HepG2 (cell line): ENCODE data around the gene CALY. TPM values are rescaled to one million over a fixed set of nuclear protein-coding genes. Genes with fewer than 3 reads are reported as not detected.

Experiments
- CENPX ChIP-seq: sonication (generic); formaldehyde crosslinking; IDR thresholded peaks from 2 replicates; pipeline ENCODE4 v1.9.0; 2021; ENCODE audit warnings: mild to moderate bottlenecking, missing genetic modification reagents, moderate library complexity
- CREB3 ChIP-seq: sonication (generic); formaldehyde crosslinking; IDR thresholded peaks from 2 replicates; pipeline ENCODE4 v1.5.0; 2020; ENCODE audit warnings: missing genetic modification reagents
- ERF ChIP-seq: IDR thresholded peaks from 2 replicates; pipeline ENCODE4 v1.6.1; 2018; ENCODE audit warnings: missing biosample characterization, missing genetic modification reagents
- ESRRA ChIP-seq: sonication (generic); formaldehyde crosslinking; IDR thresholded peaks from 2 replicates; pipeline ENCODE4 v1.5.1; 2020; ENCODE audit warnings: mild to moderate bottlenecking, low read depth, missing genetic modification reagents
- ETV6 ChIP-seq: sonication (generic); formaldehyde crosslinking; conservative IDR thresholded peaks from 2 replicates; pipeline ENCODE4 v1.4.0; 2020; ENCODE audit warnings: missing genetic modification reagents
- HES4 ChIP-seq: sonication (generic); formaldehyde crosslinking; IDR thresholded peaks from 2 replicates; pipeline ENCODE4 v1.9.0; 2021; ENCODE audit warnings: mild to moderate bottlenecking, missing genetic modification reagents, borderline replicate concordance
- JUNB ChIP-seq: sonication (generic); formaldehyde crosslinking; IDR thresholded peaks from 2 replicates; pipeline ENCODE4 v1.8.0; 2022; ENCODE audit warnings: missing genetic modification reagents, mild to moderate bottlenecking, borderline replicate concordance
- MED1 ChIP-seq: sonication (generic); formaldehyde crosslinking; IDR thresholded peaks from 2 replicates; pipeline ENCODE4 v1.4.0; 2020; ENCODE audit warnings: missing genetic modification reagents
- MNT ChIP-seq: fragments of 450-650 bp; IDR thresholded peaks from 2 replicates; pipeline ENCODE4 v1.6.1; 2016
- MYPOP ChIP-seq: sonication (generic); formaldehyde crosslinking; IDR thresholded peaks from 2 replicates; pipeline ENCODE4 v1.8.1; 2023; ENCODE audit warnings: mild to moderate bottlenecking, moderate library complexity, missing genetic modification reagents
- NRL ChIP-seq: sonication (generic); formaldehyde crosslinking; IDR thresholded peaks from 2 replicates; pipeline ENCODE4 v1.5.0; 2020; ENCODE audit warnings: missing genetic modification reagents, mild to moderate bottlenecking, moderate library complexity, borderline replicate concordance
- RNF2 ChIP-seq: fragments of 450-650 bp; conservative IDR thresholded peaks from 2 replicates; pipeline ENCODE4 v1.6.1; 2016; ENCODE audit warnings: low read depth
- SUZ12 ChIP-seq: fragments of 150-350 bp; IDR thresholded peaks from 2 replicates; pipeline ENCODE4 v1.6.1; 2014; ENCODE audit warnings: low read depth, low read length
- THAP8 ChIP-seq: sonication (generic); formaldehyde crosslinking; IDR thresholded peaks from 2 replicates; pipeline ENCODE4 v1.5.1; 2020; ENCODE audit warnings: missing genetic modification reagents, mild to moderate bottlenecking, borderline replicate concordance
- ZNF343 ChIP-seq: sonication (generic); formaldehyde crosslinking; IDR thresholded peaks from 2 replicates; pipeline ENCODE4 v1.4.0; 2020; ENCODE audit warnings: mild to moderate bottlenecking, missing genetic modification reagents
- ZNF414 ChIP-seq: sonication (generic); formaldehyde crosslinking; IDR thresholded peaks from 2 replicates; pipeline ENCODE4 v1.5.0; 2020; ENCODE audit warnings: missing genetic modification reagents
- ZNF576 ChIP-seq: sonication (generic); formaldehyde crosslinking; IDR thresholded peaks from 2 replicates; pipeline ENCODE4 v1.4.0; 2020; ENCODE audit warnings: mild to moderate bottlenecking, missing genetic modification reagents
- ZNF780A ChIP-seq: sonication (generic); formaldehyde crosslinking; IDR thresholded peaks from 2 replicates; pipeline ENCODE4 v1.8.0; 2022; ENCODE audit warnings: mild to moderate bottlenecking, missing genetic modification reagents, moderate library complexity
- ZNF891 ChIP-seq: sonication (generic); formaldehyde crosslinking; IDR thresholded peaks from 2 replicates; pipeline ENCODE4 v1.5.0; 2020; ENCODE audit warnings: mild to moderate bottlenecking, missing genetic modification reagents
- ZSCAN25 ChIP-seq: sonication (generic); formaldehyde crosslinking; IDR thresholded peaks from 2 replicates; pipeline ENCODE4 v1.8.0; 2022; ENCODE audit warnings: mild to moderate bottlenecking, missing genetic modification reagents
- polyA plus RNA-seq, 8 experiments: library from polyadenylated mRNA; depleted of rRNA in 3 of 8; stranded (reverse) in 7 of 8; unstranded in 1 of 8; fragments of >200 nt; fragmentation: Illumina TruSeq in 4 of 8; extraction: Trizol in 4 of 8; gene quantifications; 2 replicates each; pipeline versions ENCODE4 v1.2.1 to v1.2.3, GENCODE V29; 2011 to 2016; ENCODE audit warnings: low read depth in 4 of 8, missing spikeins in 1 of 8, mixed read lengths in 1 of 8; ENCODE audit not compliant: insufficient read depth in 1 of 8
- total RNA-seq, 5 experiments: library from RNA; depleted of rRNA; stranded (reverse); fragments of >200 nt; fragmentation: Illumina TruSeq; extraction: Trizol; gene quantifications; 2 replicates each; pipeline ENCODE4 v1.2.3, GENCODE V29; 2016; ENCODE audit warnings: low read depth in 1 of 5

Gene CALY
- total and polyA plus RNA-seq, 2 of the 13 experiments (the other 11 are each of a cell fraction or from before 2014, with no cell fraction given) = 0.08 TPM; not detected in 1

- no peak for TF ChIP-seq ZSCAN25 (CRISPR knock-in tag)
- no peak for TF ChIP-seq ZNF780A (CRISPR knock-in tag)
- no peak for TF ChIP-seq ZNF343 (CRISPR knock-in tag)
- no peak for TF ChIP-seq ERF
- TF ChIP-seq ETV6 (CRISPR knock-in tag) = no peak
- TF ChIP-seq JUNB (CRISPR knock-in tag) = no peak
- no peak for TF ChIP-seq MED1 (CRISPR knock-in tag)
- TF ChIP-seq CREB3 (CRISPR knock-in tag) = no peak
- TF ChIP-seq NRL (CRISPR knock-in tag) = no peak; the same call in 1 of the 2 replicates
- TF ChIP-seq THAP8 (CRISPR knock-in tag) = no peak
- no peak for TF ChIP-seq MYPOP (CRISPR knock-in tag)
- TF ChIP-seq ZNF891 (CRISPR knock-in tag) = no peak
- TF ChIP-seq ZNF414 (CRISPR knock-in tag) = no peak
- TF ChIP-seq CENPX (CRISPR knock-in tag) = no peak
- TF ChIP-seq ESRRA (CRISPR knock-in tag) = no peak
- TF ChIP-seq RNF2 = no peak
- TF ChIP-seq MNT = no peak
- TF ChIP-seq SUZ12 = no peak
- no peak for TF ChIP-seq ZNF576 (CRISPR knock-in tag)
- no peak for TF ChIP-seq HES4
These were observed 16.7 kb upstream of the CALY start (continued) for GRCh38 chr10:133353202-133353959.
